H1 (cell line): ENCODE measurements around the gene GADD45A.

ENCODE experiments used
- CBX8 ChIP-seq: fragments of 300-800, 300-1000 bp; sonication (generic); IDR thresholded peaks from 2 replicates; pipeline ENCODE4 v1.7.1; 2016; ENCODE audit warnings: low read depth, low read length, borderline replicate concordance
- MAFK ChIP-seq: IDR thresholded peaks from 2 replicates; pipeline ENCODE4 v1.6.1; 2012; ENCODE audit warnings: low read depth, mild to moderate bottlenecking, improper control_type of control experiment, low read length
- SIN3A ChIP-seq, 2 experiments: IDR thresholded peaks in 1 of 2; conservative IDR thresholded peaks in 1 of 2; 2 replicates each; pipeline ENCODE4 v1.6.1; 2011 to 2012; ENCODE audit warnings: low read length in 2 of 2, improper control_type of control experiment in 1 of 2, low read depth in 1 of 2, mild to moderate bottlenecking in 1 of 2
- SP4 ChIP-seq: IDR thresholded peaks from 2 replicates; pipeline ENCODE4 v1.6.1; 2012; ENCODE audit warnings: low read length, inconsistent platforms
- SRF ChIP-seq: IDR thresholded peaks from 2 replicates; pipeline ENCODE4 v1.6.1; 2011; ENCODE audit warnings: mild to moderate bottlenecking, low read depth, low read length, moderate library complexity
- SUZ12 ChIP-seq: fragments of 200-600 bp; sonication (generic); IDR thresholded peaks from 2 replicates; pipeline ENCODE4 v1.6.1; 2012; ENCODE audit warnings: mild to moderate bottlenecking, inconsistent platforms, low read length, moderate library complexity, mixed read lengths
- TF ChIP-seq, protein P1 (sequence below), 3 experiments: IDR thresholded peaks; 1 replicate in 2 of 3; 2 replicates in 1 of 3; pipeline versions ENCODE4 v1.5.1 to v1.6.1; 2011; ENCODE audit warnings: low read length in 3 of 3, mild to moderate bottlenecking in 3 of 3, inconsistent platforms in 2 of 3, low read depth in 1 of 3, moderate library complexity in 1 of 3; ENCODE audit not compliant: insufficient read depth in 1 of 3; ENCODE audit errors: control extremely low read depth in 1 of 3

GRCh38 chr1:67646145-67647035 lies 38.6 kb upstream of the GADD45A start:
- TF ChIP-seq SRF (no peak), CBX8 (no peak), SIN3A (conservative IDR thresholded peaks at IDR 0.05 in 1 of 2, IDR thresholded peaks at IDR 0.05 in 1 of 2; ENCODE audit: low read depth in 1 of 2, low read length in 2 of 2) (no peak), SUZ12 (no peak), MAFK (no peak), SP4 (no peak)
- TF ChIP-seq, protein P1, sequence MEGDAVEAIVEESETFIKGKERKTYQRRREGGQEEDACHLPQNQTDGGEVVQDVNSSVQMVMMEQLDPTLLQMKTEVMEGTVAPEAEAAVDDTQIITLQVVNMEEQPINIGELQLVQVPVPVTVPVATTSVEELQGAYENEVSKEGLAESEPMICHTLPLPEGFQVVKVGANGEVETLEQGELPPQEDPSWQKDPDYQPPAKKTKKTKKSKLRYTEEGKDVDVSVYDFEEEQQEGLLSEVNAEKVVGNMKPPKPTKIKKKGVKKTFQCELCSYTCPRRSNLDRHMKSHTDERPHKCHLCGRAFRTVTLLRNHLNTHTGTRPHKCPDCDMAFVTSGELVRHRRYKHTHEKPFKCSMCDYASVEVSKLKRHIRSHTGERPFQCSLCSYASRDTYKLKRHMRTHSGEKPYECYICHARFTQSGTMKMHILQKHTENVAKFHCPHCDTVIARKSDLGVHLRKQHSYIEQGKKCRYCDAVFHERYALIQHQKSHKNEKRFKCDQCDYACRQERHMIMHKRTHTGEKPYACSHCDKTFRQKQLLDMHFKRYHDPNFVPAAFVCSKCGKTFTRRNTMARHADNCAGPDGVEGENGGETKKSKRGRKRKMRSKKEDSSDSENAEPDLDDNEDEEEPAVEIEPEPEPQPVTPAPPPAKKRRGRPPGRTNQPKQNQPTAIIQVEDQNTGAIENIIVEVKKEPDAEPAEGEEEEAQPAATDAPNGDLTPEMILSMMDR (IDR thresholded peaks at IDR 0.05; ENCODE audit: control extremely low read depth in 1 of 3, insufficient read depth in 1 of 3, low read depth in 1 of 3, low read length in 3 of 3) = no peak
